Stimulated activated CD8-positive, alpha-beta memory T cell treated with anti-CD3 and anti-CD28 coated beads, Interleukin-12 subunit alpha, Interleukin-12 subunit beta, amount 100 ng/mL, for 4 hours (primary cell): Measurements from ENCODE around the gene NID2.

Source experiments
- DNase-seq: peaks from one replicate; pipeline ENCODE4 v3.0.0-alpha.2; 2020; ENCODE audit warnings: low read depth

NID2 gene

GRCh38 chr14:52025310-52025709, 43.5 kb downstream of the NID2 start:
- no peak for DNase-seq

- DNase-seq, result no peak
Observed at GRCh38 chr14:52023518-52023917, 45.3 kb downstream of the NID2 start.

DNA sequence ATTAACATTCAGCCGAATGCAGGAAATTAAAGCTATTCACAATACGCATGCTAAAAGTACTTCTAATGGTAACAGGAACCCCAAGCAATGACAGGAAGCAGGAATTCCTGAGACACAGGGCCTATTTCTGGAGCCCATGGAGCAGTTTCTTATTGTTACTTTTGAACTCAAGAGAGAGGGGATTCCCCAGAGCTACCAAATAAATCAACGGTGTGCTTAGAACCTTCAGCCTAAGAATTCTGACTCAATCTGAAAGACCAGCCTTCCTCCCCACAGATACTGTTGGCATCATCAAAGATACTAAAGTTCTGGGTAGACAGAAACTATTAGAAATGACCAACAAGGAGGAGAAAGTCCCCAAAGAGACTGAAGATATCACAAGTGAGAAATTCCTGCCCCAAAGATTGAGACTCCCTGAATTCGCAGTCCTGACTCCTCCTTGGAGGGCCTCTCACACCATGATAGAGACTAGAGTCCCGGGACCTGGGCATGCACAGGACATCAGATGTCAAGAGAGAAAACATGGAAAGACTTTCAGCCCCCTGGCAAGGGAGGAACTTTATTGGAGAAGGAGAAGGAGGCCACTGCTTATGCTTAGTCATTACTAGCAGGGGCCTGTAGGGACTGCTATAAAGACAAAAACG, 46.8 kb downstream of the NID2 start:
- no peak for DNase-seq

DNA sequence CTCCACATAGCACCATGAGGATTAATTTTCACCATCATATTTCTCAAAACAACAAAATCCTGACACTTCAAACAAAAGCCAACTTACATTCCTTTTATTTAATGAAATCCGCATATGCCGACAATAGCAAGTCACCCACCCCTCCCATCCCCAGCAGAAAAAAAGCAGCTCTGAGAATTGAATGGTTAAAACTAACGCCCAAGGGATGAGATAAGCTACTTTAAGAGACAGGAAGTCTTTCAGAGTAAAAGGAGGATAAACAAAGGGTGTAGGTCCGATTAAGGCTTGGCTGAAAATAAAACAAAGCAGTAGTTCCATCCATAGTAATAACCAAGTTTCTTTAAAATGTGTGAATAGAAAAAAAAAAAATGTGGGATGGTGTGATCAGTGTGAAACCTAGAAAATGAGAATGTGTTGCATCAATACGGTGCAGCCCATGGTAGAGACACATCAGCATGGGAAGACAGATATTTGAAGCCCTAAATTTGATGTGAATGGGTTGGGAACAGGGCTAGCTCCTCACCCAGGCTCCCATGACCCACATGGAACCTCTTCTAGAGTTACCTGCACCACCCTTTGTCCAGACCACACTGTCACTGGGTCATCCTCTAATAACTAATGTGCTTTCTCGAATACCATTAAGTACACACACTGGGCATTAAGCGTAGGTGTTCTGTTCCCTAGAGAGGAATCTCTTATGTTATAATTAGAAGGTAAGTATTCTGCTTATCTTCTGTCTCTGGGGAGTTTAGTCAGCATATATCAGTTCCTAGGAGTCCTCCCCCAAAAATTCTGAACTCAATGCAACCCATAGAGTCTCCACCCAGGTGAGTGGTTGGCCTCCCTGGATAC, 47.8 kb downstream of the NID2 start:
- DNase-seq, result no peak

DNA sequence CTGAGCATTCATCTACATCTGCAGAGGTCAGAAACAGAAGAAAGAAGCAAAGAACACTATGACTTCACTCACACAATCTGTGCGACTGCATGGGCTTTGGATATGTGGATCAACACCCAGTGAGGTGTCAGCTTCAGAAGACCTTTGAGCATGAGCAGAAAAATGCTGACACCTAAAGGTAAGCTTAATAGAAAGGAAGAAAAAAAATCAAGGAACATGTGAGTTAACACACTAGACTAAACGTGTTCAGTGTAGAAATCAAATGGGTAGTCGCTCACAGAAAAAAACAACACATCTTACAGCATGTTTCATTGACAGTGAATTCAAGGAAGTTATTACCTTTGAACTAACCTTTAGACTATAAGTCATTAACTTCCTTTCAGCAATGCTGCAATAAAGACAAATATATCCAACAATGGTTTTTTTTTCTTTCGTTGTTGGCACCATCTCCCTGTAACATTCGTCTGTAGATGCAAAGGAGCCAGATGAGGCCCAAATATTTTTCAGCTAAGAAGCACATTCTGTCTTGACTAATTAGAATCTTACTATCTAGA, 48.6 kb downstream of the NID2 start:
- DNase-seq, result no peak

- DNase-seq, result no peak
Observed at GRCh38 chr14:52018970-52019369, 49.9 kb downstream of the NID2 start.

GRCh38 chr14:52018252-52018651, 50.6 kb downstream of the NID2 start:
- DNase-seq, result no peak

- no peak for DNase-seq
Observed at GRCh38 chr14:52015411-52016030, 53.3 kb downstream of the NID2 start.

- DNase-seq, result no peak
Observed at GRCh38 chr14:52014601-52015267, 54.1 kb downstream of the NID2 start.

GRCh38 chr14:52013984-52014600, 54.8 kb downstream of the NID2 start:
- DNase-seq, result no peak

- no peak for DNase-seq
Observed at GRCh38 chr14:52012635-52013034, 56.2 kb downstream of the NID2 start.

DNA sequence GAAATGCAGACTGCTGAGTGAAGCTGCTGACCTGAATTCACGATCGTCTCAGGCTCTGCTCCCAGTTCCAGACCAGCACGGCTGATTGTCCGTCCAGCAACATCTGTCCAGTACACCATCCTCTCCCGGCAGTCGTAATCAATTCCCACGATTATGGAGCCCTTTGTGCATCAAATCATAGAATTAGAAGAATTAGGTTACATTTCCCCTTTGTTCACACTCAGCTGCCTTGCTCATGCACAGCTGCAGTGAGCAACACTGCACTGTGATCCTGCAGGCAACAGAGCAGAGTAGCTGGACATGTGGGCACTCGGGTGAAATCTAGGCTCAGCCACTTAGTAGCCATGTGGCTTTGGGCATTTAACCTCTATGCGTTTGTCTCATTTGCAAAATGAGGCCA, 57.3 kb downstream of the NID2 start:
- no peak for DNase-seq

DNA sequence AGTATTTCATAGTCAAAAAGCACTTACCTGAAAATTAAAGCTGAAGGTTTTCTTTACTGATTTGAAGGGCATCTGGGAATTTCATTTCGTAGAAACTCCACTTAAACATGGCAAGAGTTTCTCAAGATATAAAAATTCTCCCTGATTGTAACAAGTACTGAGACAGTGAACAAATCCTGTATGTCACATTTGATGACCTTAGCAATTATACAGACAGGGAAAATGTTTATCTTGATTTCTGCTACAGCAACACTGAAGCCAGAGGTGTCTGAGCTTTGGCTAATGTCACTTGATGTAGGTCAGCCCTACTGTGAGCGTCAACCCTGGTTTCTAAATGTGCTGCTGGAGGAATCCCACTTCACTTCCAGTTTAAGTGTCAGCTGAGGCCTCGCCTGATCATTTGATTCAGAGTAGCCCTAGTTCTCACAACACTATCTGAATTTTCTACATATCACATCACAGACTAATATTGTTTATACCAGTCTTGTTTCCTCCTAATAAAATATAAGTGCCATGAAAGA, 58.6 kb downstream of the NID2 start:
- no peak for DNase-seq

DNA sequence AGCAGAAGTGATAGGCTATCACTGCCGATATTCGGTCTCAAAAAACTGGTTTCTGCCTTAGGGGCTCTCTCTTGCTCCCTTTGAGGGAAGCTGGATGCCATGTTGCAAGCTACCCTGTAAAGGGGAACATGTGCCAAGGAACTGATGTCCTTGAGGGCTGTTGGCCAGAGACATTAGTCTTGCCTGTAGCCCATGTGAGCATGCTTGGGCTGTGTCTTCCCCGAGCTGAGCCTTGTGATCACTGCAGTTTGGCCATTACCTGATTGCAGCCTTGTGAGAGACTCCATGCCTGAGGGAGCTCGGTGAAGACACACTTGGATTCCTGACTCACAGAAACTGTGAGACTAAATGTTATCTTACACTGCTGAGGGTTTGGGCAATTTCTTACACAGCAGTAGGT, 60.7 kb downstream of the NID2 start:
- DNase-seq, result no peak

GRCh38 chr14:52007637-52008036, 61.2 kb downstream of the NID2 start:
- DNase-seq, result no peak

DNA sequence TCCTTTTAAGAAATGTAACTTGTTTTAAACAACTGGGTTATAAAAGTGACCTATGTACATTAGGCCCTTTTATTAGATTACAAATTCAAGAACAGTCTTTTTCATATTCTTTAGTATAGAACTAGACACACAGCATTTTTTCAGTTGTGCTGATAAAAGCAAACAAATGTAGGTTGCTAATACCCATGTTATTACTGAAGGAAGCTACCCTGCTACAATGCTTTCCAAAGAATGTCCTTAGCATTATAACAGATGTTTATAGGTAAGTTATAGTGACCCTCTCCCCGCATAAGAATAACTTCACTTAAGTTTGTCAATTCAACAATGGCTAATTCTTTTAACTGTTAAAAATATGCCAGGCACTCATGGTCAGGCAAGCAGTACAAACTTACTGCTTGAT, 61.6 kb downstream of the NID2 start:
- DNase-seq, result no peak

DNA sequence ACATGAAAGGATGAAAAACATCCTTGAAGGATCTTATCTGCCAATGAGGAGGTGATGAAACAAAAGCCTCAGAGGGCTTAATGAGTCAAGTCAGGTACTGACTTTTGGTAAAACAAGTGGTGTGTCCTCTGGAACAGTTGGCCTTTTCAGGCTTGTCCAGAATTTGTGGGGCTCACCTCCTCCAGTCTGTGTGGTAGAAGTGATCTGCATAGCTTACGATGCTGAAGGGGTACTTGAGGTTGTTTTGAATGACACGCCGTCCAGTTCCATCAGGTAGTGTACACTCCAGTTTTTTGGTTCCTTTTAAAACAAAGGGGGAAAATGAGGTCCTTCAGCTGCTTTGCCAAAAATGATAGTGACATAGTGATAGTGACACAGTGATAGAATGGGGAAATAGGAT, 62.5 kb downstream of the NID2 start:
- no peak for DNase-seq

- no peak for DNase-seq
Observed at GRCh38 chr14:52005625-52006024, 63.2 kb downstream of the NID2 start.

DNA sequence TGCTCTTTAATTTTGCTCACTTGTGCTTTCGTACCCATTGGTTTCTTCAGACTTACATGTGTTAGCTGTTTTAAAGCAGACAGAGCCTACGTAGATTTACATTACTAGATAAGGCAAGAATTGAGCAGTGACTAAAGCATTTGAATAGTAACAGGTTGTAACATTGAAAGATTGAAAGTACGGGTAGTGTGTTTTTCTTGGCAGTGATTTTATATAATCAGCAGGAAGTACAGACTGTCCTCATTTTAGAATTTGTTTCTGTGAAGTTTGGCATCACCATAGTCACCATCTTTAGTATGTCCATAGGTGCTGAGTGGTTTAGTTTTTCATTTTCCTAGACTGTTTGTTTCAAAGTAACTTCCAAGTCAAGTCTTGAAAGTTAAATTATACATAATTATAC, 65.5 kb downstream of the NID2 start:
- no peak for DNase-seq

- no peak for DNase-seq
Observed at GRCh38 chr14:52002542-52002941, 66.3 kb downstream of the NID2 start.

DNA sequence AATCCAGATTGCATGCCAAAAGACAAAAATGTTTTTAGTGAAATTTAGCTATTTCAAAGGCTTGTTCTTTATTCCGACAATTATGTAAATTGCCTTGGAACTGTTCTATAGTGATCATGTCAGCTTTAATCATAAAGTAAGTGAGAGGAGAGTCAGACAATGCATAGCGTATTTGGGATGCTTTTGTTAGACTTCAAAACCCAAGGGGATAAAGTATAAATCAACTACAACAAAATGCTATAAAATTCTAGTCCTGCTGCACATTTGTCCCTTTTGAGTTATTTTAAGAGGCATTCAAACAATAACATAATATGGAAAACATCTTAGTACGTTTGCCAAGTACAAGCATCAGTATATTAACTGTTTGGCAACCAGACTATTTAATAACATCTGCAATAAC, 68.2 kb downstream of the NID2 start:
- DNase-seq, result no peak
